Head of caudate nucleus (tissue), 42 donors: ENCODE measurements around the gene DPM3.

Source experiments
- DNase-seq, 42 donors: peaks; one replicate each; pipeline versions ENCODE4 v3.0.0 to v3.0.0-alpha.2; 2020 to 2021; ENCODE audit warnings: mixed read lengths in 7 of 42
- intact Hi-C: fragments of 100-400 bp; cut with DNase I; formaldehyde crosslinking; loops from one replicate; pipeline ENCODE4 v1.15.0; 2022

Gene DPM3

DNA sequence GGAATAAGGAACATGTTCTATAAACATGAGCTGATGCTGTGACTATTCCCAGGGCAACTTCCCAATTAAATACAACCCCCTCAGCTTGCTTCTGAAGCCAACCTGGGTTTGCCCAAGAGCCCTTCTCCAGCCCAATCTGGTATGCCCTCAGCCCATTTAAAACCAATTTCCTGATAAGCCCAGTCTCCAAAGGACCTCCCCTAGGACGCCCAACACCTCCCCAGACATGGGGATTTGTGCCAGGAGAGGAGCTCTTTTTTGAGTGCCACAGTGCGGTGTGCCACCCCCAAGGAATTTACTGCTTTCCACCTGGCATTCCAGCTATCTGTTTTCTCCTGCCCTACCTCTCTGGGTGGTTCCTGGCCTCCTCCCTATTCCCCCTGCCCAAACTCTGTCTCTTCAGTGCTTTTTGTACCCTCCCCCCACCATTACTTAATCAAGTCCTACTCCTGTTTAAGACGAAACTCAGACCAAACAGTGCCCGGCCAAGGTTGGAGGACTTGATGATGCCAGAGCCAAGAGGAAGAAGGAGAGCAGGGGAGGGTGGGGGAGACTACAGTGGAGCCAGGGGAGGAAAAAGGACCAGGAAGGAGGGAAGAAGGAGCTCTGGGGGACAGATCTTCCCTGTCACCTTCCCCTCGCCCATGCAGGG is 24.1 kb downstream of the DPM3 start:
- no peak for DNase-seq

DNA sequence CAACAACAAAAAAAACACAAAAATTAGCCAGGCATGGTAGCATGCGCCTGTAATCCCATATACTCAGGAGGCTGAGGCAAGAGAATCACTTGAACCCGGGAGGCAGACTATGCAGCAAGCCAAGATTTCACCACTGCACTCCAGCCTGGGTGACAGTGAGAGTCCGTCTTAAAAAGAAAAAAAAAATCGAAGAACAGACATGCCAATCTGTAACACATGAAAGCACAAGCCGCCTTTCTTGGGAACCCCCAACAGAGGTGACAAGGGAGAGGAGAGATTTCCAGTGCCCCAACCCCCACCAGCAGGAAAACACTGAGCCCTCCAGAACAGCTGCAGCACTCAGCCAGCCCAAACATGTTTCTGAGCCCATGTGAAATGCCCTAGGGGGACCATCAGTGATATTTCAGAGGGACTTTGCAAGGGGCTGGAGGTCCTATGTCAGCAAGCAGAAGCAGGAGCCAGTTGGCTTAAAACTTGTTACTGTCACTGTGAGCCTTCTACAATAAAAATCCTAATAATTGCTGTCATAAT is 26.8 kb downstream of the DPM3 start:
- no peak for DNase-seq
- intact Hi-C loops, result no loop called here

More for the DNA sequence above, 24.1 kb downstream of the DPM3 start:
- intact Hi-C loops, result no loop called here

DNA sequence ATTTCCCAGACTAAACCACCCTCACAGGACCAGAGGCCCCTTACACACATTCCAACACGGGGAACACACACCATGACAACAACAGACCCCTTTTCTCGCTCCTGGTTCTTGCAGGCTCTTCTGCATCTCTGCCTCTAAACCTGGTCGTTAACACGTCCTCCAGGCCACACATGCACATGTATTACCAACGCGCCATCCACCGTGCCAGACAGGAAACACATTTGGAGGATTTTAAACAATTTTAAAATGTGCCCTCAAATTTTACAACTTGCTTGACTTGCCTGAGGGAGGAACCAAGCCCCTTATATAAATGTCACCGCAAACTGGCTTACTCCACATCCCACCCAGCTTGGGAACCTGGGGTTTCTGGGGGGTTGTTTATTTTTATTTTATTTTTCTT is 29.5 kb downstream of the DPM3 start:
- intact Hi-C loops, result no loop called here
- DNase-seq, result no peak

DNA sequence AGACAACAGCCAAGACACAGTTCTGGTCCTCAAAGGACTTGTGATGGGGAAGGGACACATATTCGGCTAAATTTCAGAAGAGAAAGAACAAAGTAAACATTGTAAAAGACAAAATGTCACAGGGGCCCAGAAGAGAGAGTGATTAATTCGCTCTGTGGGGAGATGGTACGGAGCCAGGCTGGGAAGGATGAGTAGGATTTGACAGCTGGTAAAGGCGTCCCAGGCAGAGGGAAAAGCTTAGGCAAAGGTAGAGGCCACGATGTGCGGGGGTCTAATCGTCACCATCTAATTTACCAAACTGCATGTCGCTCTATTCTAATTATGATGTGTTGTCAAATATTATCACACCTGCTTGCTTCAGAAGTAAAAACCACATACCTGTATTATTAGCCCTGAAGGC is 29.9 kb downstream of the DPM3 start:
- no peak for DNase-seq
- intact Hi-C loops, result no loop called here

DNA sequence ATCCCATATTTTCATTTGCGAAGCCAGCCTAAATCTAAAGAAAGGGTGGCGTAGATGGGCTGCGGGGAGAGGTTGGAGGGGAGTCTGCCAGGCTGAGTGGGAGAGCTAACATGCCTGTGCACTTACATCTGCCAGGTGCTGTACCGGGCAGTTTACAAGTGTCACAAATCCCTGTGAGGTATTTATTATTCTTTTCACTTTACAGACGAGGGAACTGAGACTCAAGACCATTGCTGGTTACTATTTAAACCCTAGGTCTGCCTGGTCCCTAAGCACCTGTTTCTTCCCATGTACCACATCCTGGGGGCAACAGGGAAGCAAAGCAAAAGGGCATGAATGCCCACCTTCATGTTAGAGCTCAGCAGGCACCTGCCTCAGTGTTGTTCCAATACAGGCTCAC is 32.0 kb downstream of the DPM3 start:
- intact Hi-C loops, result no loop called here
- DNase-seq, result no peak

DNA sequence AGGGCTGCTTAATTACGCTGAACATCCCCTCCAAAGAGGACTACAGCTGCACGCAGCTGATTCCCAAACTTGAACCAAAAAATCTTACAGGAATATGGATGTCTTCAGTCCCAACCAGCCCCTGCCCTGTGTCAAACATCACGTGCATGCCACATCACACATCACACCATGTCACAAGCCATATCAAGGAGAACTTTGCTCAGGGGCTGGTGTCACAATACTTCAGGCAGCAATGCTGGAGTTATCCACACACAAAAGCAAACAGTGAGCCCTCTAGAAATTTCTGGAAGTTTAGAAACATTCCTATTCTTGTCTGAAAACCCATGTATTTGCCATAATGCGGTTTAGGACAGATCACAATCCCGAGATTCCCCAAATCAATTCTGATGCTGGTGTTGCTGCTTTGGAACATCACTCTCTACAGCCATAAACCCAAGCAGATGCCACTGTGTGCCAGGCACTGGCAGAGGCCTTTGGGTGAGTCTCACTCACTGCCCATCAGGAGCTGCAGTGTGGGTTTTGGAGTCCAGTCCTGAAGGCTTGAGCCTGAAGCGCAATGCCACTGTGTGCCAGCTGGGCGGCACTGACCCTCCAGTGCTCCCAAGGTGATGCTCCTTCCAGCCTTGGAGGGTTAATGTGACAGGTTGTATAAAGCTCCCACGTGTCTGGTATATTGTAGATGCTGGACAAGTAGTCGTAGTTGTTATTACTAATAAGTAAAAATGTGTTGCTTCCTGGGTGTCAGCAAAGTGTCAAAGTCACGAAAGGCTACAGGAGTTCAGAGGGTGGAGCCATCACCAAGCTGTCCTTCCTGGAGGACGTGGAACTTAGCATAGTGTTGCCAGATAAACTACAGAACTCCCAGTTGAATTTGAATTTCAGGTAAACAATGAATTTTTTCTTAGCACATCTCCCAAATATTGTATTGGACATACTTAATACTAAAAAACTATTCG is 32.7 kb downstream of the DPM3 start:
- DNase-seq, result no peak
- intact Hi-C loops, result no loop called here

DNA sequence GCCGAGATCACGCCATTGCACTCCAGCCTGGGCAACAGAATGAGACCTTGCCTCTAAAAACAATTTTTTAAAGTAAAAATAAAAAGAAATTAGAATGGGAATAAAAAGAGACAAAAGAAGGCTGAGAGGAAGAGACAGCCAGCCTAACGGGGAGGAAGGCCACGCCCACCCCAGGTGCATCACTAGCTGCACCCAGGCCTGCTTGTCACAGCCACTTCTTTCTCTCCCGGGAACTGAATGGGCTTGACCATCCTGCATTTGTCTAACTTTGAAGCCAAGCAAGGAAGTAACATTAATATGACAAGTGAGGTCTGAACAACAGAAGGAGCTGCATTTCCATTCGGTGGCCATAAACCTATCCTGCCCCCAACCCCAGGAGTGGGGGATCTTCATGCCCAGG is 33.5 kb downstream of the DPM3 start:
- no peak for DNase-seq
- intact Hi-C loops, result no loop called here

DNA sequence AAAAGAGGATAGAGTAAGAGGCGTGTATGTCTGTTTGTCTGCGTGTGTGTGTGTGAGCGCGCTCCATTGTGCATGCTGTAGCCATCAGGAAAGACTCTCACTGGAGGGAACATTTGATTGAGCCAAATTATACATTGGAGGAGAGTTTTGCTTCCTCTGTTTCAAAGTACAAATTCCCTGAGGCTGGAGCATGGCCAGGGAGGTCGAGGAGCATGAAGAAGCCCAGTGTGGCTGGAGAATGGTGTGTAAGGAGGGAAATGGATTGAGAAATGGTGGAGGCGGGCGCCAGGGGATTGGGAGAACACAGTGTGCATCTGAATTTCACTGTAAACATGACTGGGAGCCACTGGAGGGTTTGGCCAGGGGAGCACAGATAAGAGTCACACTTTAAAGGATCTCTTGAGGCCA is 34.7 kb downstream of the DPM3 start:
- intact Hi-C loops, result no loop called here
- no peak for DNase-seq

DNA sequence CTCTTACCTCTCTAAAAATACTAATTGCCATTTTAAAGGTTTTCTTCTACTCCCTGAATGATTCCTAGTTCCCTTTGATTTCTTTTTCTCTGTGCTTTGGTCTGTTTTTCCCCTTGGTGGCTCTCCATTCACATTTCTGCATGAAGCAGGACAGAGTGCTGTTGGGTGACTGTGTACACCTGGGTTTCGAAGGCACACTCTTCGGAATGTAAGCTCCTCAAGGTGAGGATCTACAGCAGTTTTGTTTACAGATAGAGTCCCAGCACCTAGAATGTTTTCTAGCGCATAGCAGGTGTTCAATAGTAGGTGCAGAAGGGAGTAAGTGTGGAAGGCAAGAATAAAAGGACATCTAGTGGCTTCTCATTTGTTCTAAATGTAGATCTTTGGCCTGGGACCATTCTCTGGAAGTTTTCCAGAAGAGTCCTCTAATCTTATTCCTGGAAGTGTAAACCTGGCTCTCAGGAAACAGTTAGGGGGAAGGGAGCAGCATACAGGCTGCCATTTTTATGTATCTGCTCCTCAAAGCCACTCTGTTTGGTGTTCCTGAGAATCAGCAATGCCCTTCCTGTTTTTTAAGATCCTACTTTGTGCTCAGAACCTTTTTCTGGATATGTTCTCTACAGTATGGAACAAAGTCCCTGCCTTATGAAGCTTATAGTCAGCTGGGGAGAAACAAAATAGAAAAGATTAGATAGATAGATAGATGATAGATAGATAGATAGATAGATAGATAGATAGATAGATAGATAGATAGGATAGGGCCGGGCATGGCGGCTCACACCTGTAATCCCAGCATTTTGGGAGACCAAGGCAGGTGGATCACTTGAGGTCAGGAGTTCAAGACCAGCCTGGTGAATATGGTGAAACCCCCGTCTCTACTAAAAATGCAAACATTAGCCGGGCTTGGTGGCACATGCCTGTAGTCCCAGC is 35.5 kb downstream of the DPM3 start:
- intact Hi-C loops, result no loop called here
- DNase-seq, result no peak

DNA sequence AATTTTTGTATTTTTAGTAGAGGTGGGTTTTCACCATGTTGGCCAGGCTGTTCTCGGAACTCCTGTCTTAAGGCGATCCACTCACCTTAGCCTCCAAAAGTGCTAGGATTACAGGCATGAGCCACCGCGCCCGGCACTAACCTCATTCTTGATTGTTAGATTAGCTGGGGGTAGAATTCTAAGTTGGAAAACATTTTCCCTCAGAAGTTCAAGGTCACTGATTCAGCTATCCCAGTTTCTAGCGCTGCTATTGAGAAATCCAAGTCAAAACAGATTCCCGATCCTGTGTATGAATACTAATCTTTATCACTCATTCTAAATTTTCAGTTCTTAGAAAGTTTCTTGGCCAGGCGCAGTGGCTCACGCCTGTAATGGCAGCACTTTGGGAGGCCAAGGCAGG is 37.0 kb downstream of the DPM3 start:
- no peak for DNase-seq
- intact Hi-C loops, result no loop called here

DNA sequence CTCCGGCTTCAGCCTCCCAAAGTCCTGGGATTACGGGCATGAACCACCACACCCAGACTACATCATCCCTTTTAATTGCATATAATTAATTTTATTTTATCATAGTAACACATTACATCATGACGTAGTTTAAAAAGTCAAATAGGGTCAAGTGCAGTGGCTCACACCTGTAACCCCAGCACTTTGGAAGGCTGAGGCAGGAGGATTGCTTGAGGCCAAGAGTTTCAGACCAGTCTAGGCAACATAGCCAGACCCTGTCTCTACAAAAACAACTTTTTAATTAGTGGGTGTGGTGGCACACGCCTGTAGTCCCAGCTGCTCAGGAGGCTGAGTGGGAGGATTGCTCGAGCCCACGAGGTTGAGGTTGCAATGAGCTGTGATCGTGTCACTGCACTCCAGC is 41.0 kb downstream of the DPM3 start:
- no peak for DNase-seq
- intact Hi-C loops, result no loop called here

DNA sequence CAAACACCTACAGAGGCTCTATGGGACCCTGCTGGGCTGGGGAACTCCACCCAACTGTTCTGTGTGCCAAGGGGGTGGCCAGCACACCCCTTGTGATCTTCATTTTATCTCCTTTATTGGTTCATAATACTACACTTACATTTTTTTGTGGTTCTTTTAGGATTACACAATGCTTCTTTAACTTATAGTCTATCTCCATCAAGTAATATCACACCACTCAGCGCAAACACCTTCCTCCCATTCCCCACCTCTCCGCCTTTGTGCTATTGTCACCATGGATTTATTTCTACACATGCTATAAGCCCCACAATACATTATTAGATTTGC is 45.7 kb downstream of the DPM3 start:
- intact Hi-C loops, result loop anchor here (5.0 kb wide), 1 partner anchor 33 kb away; the partner anchor contains the start of gene EFNA1

DNA sequence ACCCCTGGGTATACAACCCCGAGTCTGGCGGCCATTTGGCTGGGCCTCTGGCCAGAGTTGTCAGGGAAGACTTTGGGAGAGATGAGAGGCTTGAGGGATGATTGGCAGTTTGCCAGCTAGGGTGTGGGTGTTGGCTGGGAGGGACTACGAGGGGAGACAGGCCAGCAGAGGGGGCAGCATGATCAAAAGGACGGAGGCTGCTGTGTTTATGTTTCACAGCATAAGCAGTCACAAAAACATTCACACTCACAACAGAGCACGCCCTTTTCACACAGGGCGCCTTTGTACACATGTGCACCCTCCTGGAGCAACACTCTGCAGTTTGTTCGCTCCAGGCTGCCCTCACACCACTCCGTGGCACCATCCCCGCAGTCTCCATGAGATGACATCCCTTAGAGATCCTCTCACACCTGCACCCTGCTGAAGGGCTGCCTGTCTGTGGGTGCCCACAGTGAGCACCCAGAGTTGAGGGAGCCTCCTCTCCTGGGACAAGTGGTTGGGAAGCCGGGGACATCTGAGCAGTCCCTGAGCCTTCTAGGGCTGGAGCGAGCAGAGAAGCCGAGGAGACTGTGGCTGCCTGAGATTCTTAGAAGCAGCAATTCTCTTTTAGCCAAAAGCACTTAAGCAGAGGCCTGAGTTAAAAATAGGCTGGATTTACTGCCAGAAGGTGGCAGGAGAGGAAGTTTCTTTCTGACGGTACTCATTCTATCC is 46.3 kb downstream of the DPM3 start:
- DNase-seq, result peak in 40 of 42 donors; percentile 37 to 86 (median 68)
- intact Hi-C loops, result loop anchor here (5.0 kb wide), 1 partner anchor 33 kb away; the partner anchor contains the start of gene EFNA1

More for the DNA sequence above, 45.7 kb downstream of the DPM3 start:
- no peak for DNase-seq

DNA sequence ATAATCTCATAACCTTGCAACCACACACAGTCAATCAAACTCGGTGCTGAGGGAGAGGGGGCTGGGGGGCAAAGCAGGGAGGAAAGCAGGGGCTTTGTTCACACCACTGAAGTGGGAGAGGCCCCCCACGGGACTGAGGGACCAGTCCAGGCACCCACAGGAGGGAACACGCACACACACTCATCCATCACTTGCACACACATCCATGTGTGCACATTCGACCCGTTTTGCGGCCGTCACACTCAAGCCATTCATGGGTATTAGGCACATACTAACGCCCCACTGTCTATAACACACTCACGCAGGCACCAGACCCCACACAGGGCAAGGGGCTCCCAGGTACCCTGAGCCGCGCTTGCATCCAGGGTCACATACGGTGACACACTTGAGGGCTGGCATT is 47.7 kb downstream of the DPM3 start:
- intact Hi-C loops, result loop anchor here (5.0 kb wide), 1 partner anchor 35 kb away; the partner anchor contains the start of gene EFNA1
- DNase-seq, result no peak

DNA sequence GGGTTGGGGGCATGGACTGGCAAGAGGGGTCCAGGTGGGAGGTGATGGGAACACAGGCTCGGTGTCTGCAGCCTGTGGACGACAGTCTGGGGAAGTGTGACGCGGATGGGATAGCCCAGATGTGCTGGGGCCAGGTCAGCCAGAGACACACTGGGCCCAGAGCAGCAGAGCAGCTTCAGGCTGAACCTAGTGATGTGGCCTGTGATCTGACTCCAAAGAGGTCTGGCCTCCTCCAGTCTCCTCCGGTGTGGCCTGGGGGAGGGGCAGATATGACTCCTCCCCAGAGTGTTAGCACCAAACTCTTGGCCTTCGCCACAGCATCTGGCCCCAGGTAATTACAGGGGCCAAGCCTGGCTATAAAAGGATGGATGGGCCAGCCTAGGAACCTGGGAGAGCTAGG is 48.2 kb downstream of the DPM3 start:
- no peak for DNase-seq

DNA sequence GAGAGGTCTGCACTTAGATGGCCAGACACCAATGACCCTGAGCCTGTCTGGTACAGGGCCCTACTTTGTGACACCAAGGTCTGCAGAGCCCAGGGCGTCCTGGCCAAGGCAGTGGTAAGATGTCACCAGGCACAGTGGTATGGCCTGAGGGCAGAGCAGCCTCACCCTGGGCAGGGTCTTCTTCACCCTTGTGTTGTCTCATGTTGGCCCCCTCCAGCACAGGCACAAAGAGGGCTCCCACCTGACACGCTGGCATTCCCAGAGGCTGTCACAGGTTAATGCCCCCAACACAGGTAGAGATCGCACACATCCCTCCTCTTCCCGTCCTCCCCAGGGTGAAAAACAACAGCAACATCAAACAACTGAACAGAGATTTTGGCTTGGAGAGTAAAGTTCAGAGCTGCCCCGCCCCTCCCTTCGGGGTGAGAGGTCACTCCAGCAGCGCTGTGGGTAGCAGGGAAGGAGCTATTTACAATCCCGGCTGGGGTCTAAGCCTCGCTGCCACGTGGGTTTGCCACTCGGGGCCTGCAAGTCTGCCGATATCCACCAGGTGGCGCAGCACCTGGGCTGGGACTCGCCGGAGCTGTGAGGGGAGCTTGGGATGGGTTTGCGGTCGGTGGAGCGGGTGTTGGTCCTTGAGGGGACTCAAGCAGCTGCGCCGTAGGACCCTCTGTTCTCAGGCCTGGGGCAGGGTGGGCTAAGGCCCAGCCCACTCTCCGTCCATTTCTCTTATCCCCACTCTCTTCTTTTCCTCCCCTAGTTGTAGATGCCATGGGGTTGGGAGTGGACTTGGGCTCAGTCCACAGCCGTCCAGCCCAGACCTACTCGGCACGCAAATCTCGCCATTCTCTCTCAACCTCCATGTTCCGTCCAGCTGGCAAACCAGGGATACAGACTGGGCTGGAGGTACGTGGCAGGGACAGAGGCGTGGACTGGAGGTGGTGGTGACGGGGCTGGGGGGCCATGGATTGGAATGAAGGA is 49.0 kb downstream of the DPM3 start:
- intact Hi-C loops, result loop anchor here (1.0 to 5.0 kb wide), 2 partner anchors 36 to 77 kb away; partner anchors contain the start of gene EFNA1
- DNase-seq, result peak; percentile 63 to 94 (median 86)

More for the DNA sequence above, 48.2 kb downstream of the DPM3 start:
- intact Hi-C loops, result loop anchor here (5.0 kb wide), 1 partner anchor 35 kb away; the partner anchor contains the start of gene EFNA1
